Esophagus squamous epithelium (tissue), 5 donors: ENCODE measurements around the gene EPHA1. TPM values are rescaled to one million over a fixed set of nuclear protein-coding genes. Genes with fewer than 3 reads are reported as not detected.

Source experiments
- DNase-seq: peaks from one replicate; lab custom pipeline; 2025; lab: John Stamatoyannopoulos, UW
- H3K27ac ChIP-seq, 4 donors: fragments of 200-600 bp; sonication (generic); one replicate each; pipeline ENCODE4 v1.5.1; 2016 to 2019; ENCODE audit warnings: mild to moderate bottlenecking in 1 of 4
- H3K27me3 ChIP-seq, 4 donors: fragments of 200-600 bp; sonication (generic); 1 replicate in 3 of 4; 2 replicates in 1 of 4; pipeline versions ENCODE4 v1.5.1 to v1.6.0; 2017 to 2021; ENCODE audit warnings: antibody characterized with exemption in 1 of 4
- H3K36me3 ChIP-seq, 3 donors: fragments of 200-600 bp; sonication (generic); one replicate each; pipeline ENCODE4 v1.5.1; 2016 to 2019
- H3K4me1 ChIP-seq, 3 donors: fragments of 200-600 bp; sonication (generic); one replicate each; pipeline ENCODE4 v1.5.1; 2017 to 2019
- H3K4me3 ChIP-seq, 4 donors: fragments of 200-600 bp; sonication (generic); 1 replicate in 3 of 4; 2 replicates in 1 of 4; pipeline ENCODE4 v1.5.1; 2016 to 2019; ENCODE audit warnings: mild to moderate bottlenecking in 2 of 4, moderate library complexity in 1 of 4
- H3K9me3 ChIP-seq, 3 donors: fragments of 200-600 bp; sonication (generic); one replicate each; pipeline ENCODE4 v1.5.1; 2016 to 2019
- CTCF ChIP-seq, 6 experiments: fragments of 450-650 bp in 4 of 6; fragments of 200-600 bp in 2 of 6; sonication (generic) in 2 of 6; IDR thresholded peaks; one replicate each; pipeline ENCODE4 v1.5.1; 2016 to 2019; ENCODE audit warnings: antibody characterized with exemption in 6 of 6, mild to moderate bottlenecking in 4 of 6, moderate library complexity in 4 of 6
- POLR2A ChIP-seq, 4 donors: fragments of 450-650 bp; IDR thresholded peaks; one replicate each; pipeline ENCODE4 v1.6.1; 2017; ENCODE audit warnings: antibody characterized with exemption in 4 of 4, mild to moderate bottlenecking in 4 of 4, moderate library complexity in 3 of 4
- WGBS, 2 donors: methylation state at CpG; one replicate each; pipeline ENCODE4 v1.1.5; 2018; 5-methylcytosine and 5-hydroxymethylcytosine counted together
- intact Hi-C: fragments of 100-400 bp; cut with DNase I; formaldehyde crosslinking; loops from one replicate; pipeline ENCODE4 v1.15.0; 2022
- total RNA-seq, 4 donors: library from RNA; depleted of rRNA; stranded (reverse); fragments of >200 nt; gene quantifications; one replicate each; pipeline ENCODE4 v1.1.0, GENCODE V29; 2016
- donor health status: DM: yes; HTN: yes; CAD: no.

The EPHA1 gene
- total RNA-seq, 4 donors from 2014 or later = 64.5 to 132 (median 77.4) TPM

- no peak for TF ChIP-seq POLR2A (IDR thresholded peaks at IDR 0.05)
- TF ChIP-seq CTCF (IDR thresholded peaks at IDR 0.05) = no peak
- Histone ChIP-seq H3K27me3 (no peaks in the 10 kb centered on the region), H3K27ac (peak overlapping the region in 3 of 4 donors; percentile 56 to 79 (median 76)), H3K36me3 (no peaks in the 10 kb centered on the region), H3K4me1 (peaks cover 4 to 25% (median 8%) of the 10 kb centered on the region in 3 donors), H3K4me3 (no peak overlapping the region), H3K9me3 (no peaks in the 10 kb centered on the region)
- no peak for DNase-seq
- intact Hi-C loops = no loop called here
- WGBS, 2 donors = 43 to 60% methylated on average over 2 of the region's 2 CpGs
These were observed 26.6 kb upstream of the EPHA1 start for GRCh38 chr7:143435266-143435665.

GRCh38 chr7:143434660-143435059, 26.0 kb upstream of the EPHA1 start:
- no peaks in the 10 kb centered on the region for H3K9me3 ChIP-seq
- peaks cover 8 to 31% (median 9%) of the 10 kb centered on the region in 3 donors for H3K4me1 ChIP-seq
- WGBS, 2 donors = 32 to 36% methylated on average over 7 to 9 of the region's 9 CpGs
- peak overlapping the region in 1 of 4 donors; percentile 23 for H3K4me3 ChIP-seq
- peak; percentile 6 for DNase-seq
- peak overlapping the region in 3 of 4 donors; percentile 56 to 79 (median 76) for H3K27ac ChIP-seq
- intact Hi-C loops = no loop called here
- TF ChIP-seq CTCF (IDR thresholded peaks at IDR 0.05) (no peak), POLR2A (IDR thresholded peaks at IDR 0.05) (no peak)
- H3K27me3 ChIP-seq = no peaks in the 10 kb centered on the region
- H3K36me3 ChIP-seq = no peaks in the 10 kb centered on the region

GRCh38 chr7:143433759-143434158, 25.1 kb upstream of the EPHA1 start:
- Histone ChIP-seq H3K4me3 (no peak overlapping the region), H3K36me3 (no peaks in the 10 kb centered on the region), H3K27me3 (no peaks in the 10 kb centered on the region), H3K4me1 (peaks cover 8 to 34% (median 9%) of the 10 kb centered on the region in 3 donors), H3K27ac (no peak overlapping the region), H3K9me3 (no peaks in the 10 kb centered on the region)
- TF ChIP-seq CTCF (IDR thresholded peaks at IDR 0.05) = no peak
- TF ChIP-seq POLR2A (IDR thresholded peaks at IDR 0.05) = no peak
- DNase-seq = no peak
- intact Hi-C loops = no loop called here
- WGBS, 2 donors = 76 to 85% methylated on average over 4 of the region's 4 CpGs

GRCh38 chr7:143431109-143431508, 22.5 kb upstream of the EPHA1 start:
- no peak for DNase-seq
- H3K4me1 ChIP-seq = peaks cover 8 to 40% (median 9%) of the 10 kb centered on the region in 3 donors
- H3K27ac ChIP-seq = no peak overlapping the region
- H3K27me3 ChIP-seq = no peaks in the 10 kb centered on the region
- no peaks in the 10 kb centered on the region for H3K36me3 ChIP-seq
- intact Hi-C loops = no loop called here
- TF ChIP-seq CTCF (IDR thresholded peaks at IDR 0.05) (no peak), POLR2A (IDR thresholded peaks at IDR 0.05) (no peak)
- 75 to 81% methylated on average over 2 of the region's 2 CpGs for WGBS, 2 donors
- H3K9me3 ChIP-seq = no peaks in the 10 kb centered on the region
- H3K4me3 ChIP-seq = no peak overlapping the region

- TF ChIP-seq CTCF (IDR thresholded peaks at IDR 0.05) (no peak), POLR2A (IDR thresholded peaks at IDR 0.05) (no peak)
- intact Hi-C loops = no loop called here
- H3K9me3 ChIP-seq = no peaks in the 10 kb centered on the region
- DNase-seq = no peak
- no peaks in the 10 kb centered on the region for H3K36me3 ChIP-seq
- H3K27me3 ChIP-seq = no peaks in the 10 kb centered on the region
- WGBS, 2 donors = 34 to 40% methylated on average over 10 of the region's 10 CpGs
- H3K4me1 ChIP-seq = peaks cover 2 to 32% (median 9%) of the 10 kb centered on the region in 3 donors
- no peak overlapping the region for H3K4me3 ChIP-seq
- peak overlapping the region in 3 of 4 donors; percentile 31 to 57 (median 42) for H3K27ac ChIP-seq
These were observed 21.4 kb upstream of the EPHA1 start for GRCh38 chr7:143429770-143430698.
